Loucy (cell line): ENCODE results near the gene BAG3.

Source experiments
- CTCF ChIP-seq: fragments of 200-600 bp; sonication (generic); conservative IDR thresholded peaks from 2 replicates; pipeline ENCODE4 v1.5.1; 2014; ENCODE audit warnings: mild to moderate bottlenecking, antibody characterized with exemption, low read length
- EZH2phosphoT487 ChIP-seq: fragments of 200-600 bp; IDR thresholded peaks from 2 replicates; pipeline ENCODE4 v1.6.1; 2018; ENCODE audit warnings: antibody characterized with exemption, mild to moderate bottlenecking, moderate library complexity, borderline replicate concordance

DNA sequence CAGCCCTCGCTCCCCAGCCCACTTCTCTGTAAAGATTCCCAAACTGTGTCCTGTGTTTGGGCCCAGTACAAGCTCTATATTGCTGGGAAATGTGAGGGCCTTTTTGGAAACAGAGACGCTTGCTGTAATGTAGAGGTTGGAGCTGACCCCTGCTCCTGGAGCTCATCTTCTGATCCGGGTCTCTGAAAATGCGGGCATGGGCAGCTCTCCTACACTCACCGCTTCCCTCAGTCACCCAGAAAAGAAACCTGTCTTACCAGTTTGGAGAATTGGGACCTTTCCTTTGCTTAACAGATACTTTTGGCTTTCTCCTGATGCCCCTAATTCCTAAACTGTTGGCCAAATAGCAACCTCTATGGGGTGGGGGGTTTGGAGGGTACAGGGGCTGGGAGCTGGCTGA lies 18.2 kb downstream of the BAG3 start:
- no peak for TF ChIP-seq CTCF
- no peak for TF ChIP-seq EZH2phosphoT487
